Tibial nerve (tissue), 4 donors: Measurements from ENCODE around the gene PANK4. TPM values are rescaled to one million over a fixed set of nuclear protein-coding genes. Genes with fewer than 3 reads are reported as not detected.

Source experiments
- DNase-seq, 2 donors: peaks; one replicate each; pipeline ENCODE4 v3.0.0-alpha.2; 2019; ENCODE audit warnings: low spot score in 2 of 2
- H3K27ac ChIP-seq, 4 donors: fragments of 200-600 bp; sonication (generic) in 3 of 4; one replicate each; pipeline ENCODE4 v1.5.1; 2017 to 2019; ENCODE audit warnings: mild to moderate bottlenecking in 1 of 4
- H3K27me3 ChIP-seq, 2 donors: fragments of 200-600 bp; sonication (generic) in 1 of 2; one replicate each; pipeline versions ENCODE4 v1.5.1 to v1.6.0; 2017 to 2019
- H3K36me3 ChIP-seq, 3 donors: fragments of 200-600 bp; sonication (generic); one replicate each; pipeline ENCODE4 v1.5.1; 2018 to 2019
- H3K4me1 ChIP-seq, 4 donors: fragments of 200-600 bp; sonication (generic) in 3 of 4; one replicate each; pipeline ENCODE4 v1.5.1; 2017 to 2019
- H3K4me3 ChIP-seq, 4 donors: fragments of 200-600 bp; sonication (generic) in 3 of 4; one replicate each; pipeline ENCODE4 v1.5.1; 2017 to 2019; ENCODE audit warnings: mild to moderate bottlenecking in 1 of 4, moderate library complexity in 1 of 4
- H3K9me3 ChIP-seq, 4 donors: fragments of 200-600 bp; sonication (generic) in 3 of 4; one replicate each; pipeline ENCODE4 v1.5.1; 2017 to 2019
- CTCF ChIP-seq, 5 experiments: fragments of 200-600 bp in 3 of 5; fragments of 450-650 bp in 2 of 5; sonication (generic) in 3 of 5; IDR thresholded peaks; one replicate each; pipeline ENCODE4 v1.5.1; 2016 to 2019; ENCODE audit warnings: antibody characterized with exemption in 5 of 5, mild to moderate bottlenecking in 3 of 5, moderate library complexity in 2 of 5
- EP300 ChIP-seq, 2 donors: sonication (generic); formaldehyde crosslinking; IDR thresholded peaks; one replicate each; pipeline ENCODE4 v1.6.1; 2017; ENCODE audit warnings: antibody characterized with exemption in 2 of 2, mild to moderate bottlenecking in 1 of 2
- POLR2A ChIP-seq, 2 donors: fragments of 450-650 bp; IDR thresholded peaks; one replicate each; pipeline ENCODE4 v1.6.1; 2017; ENCODE audit warnings: antibody characterized with exemption in 2 of 2, mild to moderate bottlenecking in 2 of 2, moderate library complexity in 2 of 2
- WGBS, 2 donors: methylation state at CpG; one replicate each; pipeline ENCODE4 v1.1.5; 2018; 5-methylcytosine and 5-hydroxymethylcytosine counted together
- total RNA-seq, 4 donors: library from RNA; depleted of rRNA; stranded (reverse); fragments of >200 nt; gene quantifications; one replicate each; pipeline ENCODE4 v1.1.0, GENCODE V29; 2016

PANK4 gene
- total RNA-seq, 4 donors from 2014 or later: 14.2 to 50.0 (median 38.1) TPM

GRCh38 chr1:2540816-2541492, 14.6 kb upstream of the PANK4 start:
- Histone ChIP-seq H3K36me3 (no peaks in the 10 kb centered on the region), H3K4me3 (no peak overlapping the region), H3K9me3 (no peaks in the 10 kb centered on the region), H3K27me3 (peaks cover 0 to 46% of the 10 kb centered on the region in 2 donors), H3K27ac (no peak overlapping the region), H3K4me1 (peaks cover 0 to 37% (median 23%) of the 10 kb centered on the region in 4 donors)
- 20 to 21% methylated on average over 19 to 20 of the region's 39 CpGs for WGBS, 2 donors
- DNase-seq: no peak
- TF ChIP-seq EP300 (IDR thresholded peaks at IDR 0.05) (no peak), CTCF (IDR thresholded peaks at IDR 0.05) (no peak)

DNA sequence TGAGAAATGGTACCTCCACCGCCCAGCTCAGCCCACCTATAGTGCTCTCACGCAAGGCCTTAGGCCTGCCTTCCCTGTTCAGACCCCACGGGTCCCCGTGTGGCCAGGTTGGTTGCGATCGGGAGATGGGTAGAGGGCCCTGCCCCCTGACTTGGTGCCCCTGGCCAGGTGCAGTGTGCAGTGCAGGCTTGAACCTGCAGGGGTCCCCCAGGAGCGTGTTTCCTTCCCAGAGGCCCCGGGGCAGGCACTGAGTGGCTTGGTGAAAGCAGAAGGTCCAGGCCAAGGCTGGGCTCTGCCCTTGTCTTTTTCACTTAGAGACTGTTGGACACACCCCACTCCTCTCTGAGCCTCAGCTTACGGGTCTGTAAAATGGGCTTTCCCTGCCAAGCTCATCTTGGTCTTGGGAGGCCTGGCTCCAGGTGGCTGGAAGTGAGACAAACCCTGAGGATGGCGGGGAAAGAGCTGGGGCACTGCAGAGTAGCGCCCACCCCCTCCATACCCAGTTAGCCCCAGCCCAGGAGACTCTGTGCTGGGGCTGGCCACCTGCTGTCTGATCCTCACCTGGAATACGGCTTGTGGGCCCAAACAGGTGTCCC, 13.0 kb upstream of the PANK4 start:
- no peak for TF ChIP-seq POLR2A (IDR thresholded peaks at IDR 0.05)
- TF ChIP-seq EP300 (IDR thresholded peaks at IDR 0.05): no peak
- TF ChIP-seq CTCF (IDR thresholded peaks at IDR 0.05): no peak
- Histone ChIP-seq H3K9me3 (no peaks in the 10 kb centered on the region), H3K36me3 (no peaks in the 10 kb centered on the region), H3K4me3 (no peak overlapping the region), H3K27me3 (peaks cover 0 to 61% of the 10 kb centered on the region in 2 donors), H3K27ac (no peak overlapping the region), H3K4me1 (peaks cover 0 to 28% (median 10%) of the 10 kb centered on the region in 4 donors)
- 83 to 89% methylated on average over 6 of the region's 12 CpGs for WGBS, 2 donors
- DNase-seq: no peak

DNA sequence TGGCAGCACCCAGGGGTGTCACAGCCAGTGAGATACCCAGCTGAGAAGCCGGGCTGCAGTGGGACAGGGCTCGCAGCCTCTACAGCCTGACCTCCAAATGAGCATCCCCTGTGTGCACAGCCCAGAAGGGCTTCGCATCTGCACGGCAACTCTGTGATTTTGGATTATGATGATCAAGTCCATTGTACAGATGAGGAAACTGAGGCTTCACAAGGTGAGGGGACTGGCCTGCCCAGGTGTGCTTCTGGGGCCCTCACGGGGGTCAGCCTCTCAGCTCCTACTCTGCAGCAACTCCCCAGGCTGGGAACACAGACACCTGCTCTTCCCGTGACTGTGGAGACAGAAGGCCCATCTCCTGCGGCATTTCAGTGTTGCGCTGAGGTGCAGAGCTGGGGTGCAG, 12.5 kb upstream of the PANK4 start:
- no peak overlapping the region for H3K27ac ChIP-seq
- peaks cover 0 to 67% of the 10 kb centered on the region in 2 donors for H3K27me3 ChIP-seq
- H3K4me1 ChIP-seq: peaks cover 0 to 22% (median 6%) of the 10 kb centered on the region in 4 donors
- WGBS, 2 donors: 95 to 100% methylated on average over 3 to 8 of the region's 8 CpGs
- no peak overlapping the region for H3K4me3 ChIP-seq
- no peaks in the 10 kb centered on the region for H3K36me3 ChIP-seq
- no peaks in the 10 kb centered on the region for H3K9me3 ChIP-seq
- TF ChIP-seq POLR2A (IDR thresholded peaks at IDR 0.05) (no peak), CTCF (IDR thresholded peaks at IDR 0.05) (no peak), EP300 (IDR thresholded peaks at IDR 0.05) (no peak)
- DNase-seq: no peak

DNA sequence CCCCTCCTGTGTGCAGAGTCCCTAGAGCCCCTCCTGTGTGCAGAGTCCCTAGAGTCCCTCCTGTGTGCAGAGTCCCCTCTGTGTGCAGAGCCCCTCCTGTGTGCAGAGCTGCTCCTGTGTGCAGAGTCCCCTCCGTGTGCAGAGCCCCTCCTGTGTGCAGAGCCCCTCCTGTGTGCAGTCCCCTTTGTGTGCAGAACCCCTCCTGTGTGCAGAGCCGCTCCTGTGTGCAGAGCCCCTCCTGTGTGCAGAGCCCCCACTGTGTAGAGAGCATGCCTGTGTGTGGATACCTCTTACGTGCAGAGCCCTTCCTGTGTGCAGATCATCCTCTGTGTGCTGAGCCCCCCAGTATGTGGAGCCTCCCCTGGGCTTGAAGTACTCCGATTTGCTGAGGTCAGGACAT, 12.0 kb upstream of the PANK4 start:
- Histone ChIP-seq H3K4me3 (no peak overlapping the region), H3K27me3 (peaks cover 0 to 72% of the 10 kb centered on the region in 2 donors), H3K27ac (no peak overlapping the region), H3K36me3 (no peaks in the 10 kb centered on the region), H3K9me3 (no peaks in the 10 kb centered on the region), H3K4me1 (peaks cover 0 to 19% (median 6%) of the 10 kb centered on the region in 4 donors)
- DNase-seq: no peak
- TF ChIP-seq EP300 (IDR thresholded peaks at IDR 0.05): no peak
- TF ChIP-seq POLR2A (IDR thresholded peaks at IDR 0.05): no peak
- TF ChIP-seq CTCF (IDR thresholded peaks at IDR 0.05): no peak
- WGBS, 2 donors: 86 to 91% methylated on average over 4 of the region's 4 CpGs

DNA sequence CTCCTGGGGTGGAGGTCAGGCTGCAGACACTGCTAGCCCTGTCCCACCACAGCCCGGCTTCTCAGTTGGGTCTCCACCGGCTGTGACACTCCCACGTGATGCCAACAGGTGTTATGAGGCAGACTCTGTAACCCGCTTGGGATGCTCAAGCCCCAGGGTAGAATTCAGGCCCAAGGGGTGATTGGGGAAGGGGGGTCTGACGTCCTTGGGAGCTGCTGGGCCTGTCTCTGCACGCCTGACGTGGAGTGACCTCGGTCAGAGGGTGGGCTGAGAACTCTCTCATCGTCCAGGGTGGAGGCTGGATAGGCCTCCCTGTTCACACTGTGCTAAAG, 11.4 kb upstream of the PANK4 start:
- no peak for TF ChIP-seq CTCF (IDR thresholded peaks at IDR 0.05)
- TF ChIP-seq EP300 (IDR thresholded peaks at IDR 0.05): no peak
- no peak for TF ChIP-seq POLR2A (IDR thresholded peaks at IDR 0.05)
- DNase-seq: no peak
- Histone ChIP-seq H3K27me3 (peaks cover 0 to 78% of the 10 kb centered on the region in 2 donors), H3K4me1 (peaks cover 0 to 21% (median 6%) of the 10 kb centered on the region in 4 donors), H3K27ac (no peak overlapping the region), H3K4me3 (no peak overlapping the region), H3K36me3 (no peaks in the 10 kb centered on the region), H3K9me3 (no peaks in the 10 kb centered on the region)
- WGBS, 2 donors: 79 to 82% methylated on average over 8 to 9 of the region's 9 CpGs
